Measurements from ENCODE around the gene TRPM6.

Gene TRPM6

GRCh38 chr9:74770508-74771261 lies 117.0 kb downstream of the TRPM6 start:
- peak; percentile 12 for DNase-seq

- no peak for DNase-seq
Observed at GRCh38 chr9:74765481-74765971, 122.2 kb downstream of the TRPM6 start.

- DNase-seq: no peak
Observed at GRCh38 chr9:74762950-74763349, 124.8 kb downstream of the TRPM6 start.

- no peak for DNase-seq
Observed at GRCh38 chr9:74760031-74760700, 127.6 kb downstream of the TRPM6 start.

- DNase-seq: no peak
Observed at GRCh38 chr9:74755999-74756398, 131.7 kb downstream of the TRPM6 start.

GRCh38 chr9:74755355-74755754 lies 132.4 kb downstream of the TRPM6 start:
- DNase-seq: no peak

GRCh38 chr9:74753650-74754049 lies 134.1 kb downstream of the TRPM6 start:
- no peak for DNase-seq

- DNase-seq: no peak
Observed at GRCh38 chr9:74748966-74749365, 138.8 kb downstream of the TRPM6 start.

- no peak for DNase-seq
Observed at GRCh38 chr9:74742792-74743730, 144.7 kb downstream of the TRPM6 start.

- DNase-seq: no peak
Observed at GRCh38 chr9:74742191-74742790, 145.4 kb downstream of the TRPM6 start.

- DNase-seq: no peak
Observed at GRCh38 chr9:74736646-74737045, 151.1 kb downstream of the TRPM6 start.

GRCh38 chr9:74735761-74736160 lies 152.0 kb downstream of the TRPM6 start:
- no peak for DNase-seq

- no peak for DNase-seq
Observed at GRCh38 chr9:74729136-74729695, 158.5 kb downstream of the TRPM6 start.

GRCh38 chr9:74728176-74728575 lies 159.5 kb downstream of the TRPM6 start:
- no peak for DNase-seq

- DNase-seq: no peak
Observed at GRCh38 chr9:74726581-74726980, 161.1 kb downstream of the TRPM6 start.

- no peak for DNase-seq
Observed at GRCh38 chr9:74724317-74724716, 163.4 kb downstream of the TRPM6 start.

GRCh38 chr9:74721696-74722660 lies 165.7 kb downstream of the TRPM6 start:
- DNase-seq: no peak

GRCh38 chr9:74719306-74719705 lies 168.4 kb downstream of the TRPM6 start:
- no peak for DNase-seq

- no peak for DNase-seq
Observed at GRCh38 chr9:74718709-74719108, 169.0 kb downstream of the TRPM6 start.

GRCh38 chr9:74711341-74711740 lies 176.4 kb downstream of the TRPM6 start:
- DNase-seq: no peak

GRCh38 chr9:74697535-74697934 lies 190.2 kb downstream of the TRPM6 start:
- DNase-seq: no peak
